Left forelimb (tissue), 1 donor: ENCODE data around the gene SLC5A6.

Experiments used
- DNase-seq: peaks from one replicate; pipeline ENCODE4 v3.0.0-alpha.2; 2018; ENCODE audit warnings: low spot score

SLC5A6 gene

DNA sequence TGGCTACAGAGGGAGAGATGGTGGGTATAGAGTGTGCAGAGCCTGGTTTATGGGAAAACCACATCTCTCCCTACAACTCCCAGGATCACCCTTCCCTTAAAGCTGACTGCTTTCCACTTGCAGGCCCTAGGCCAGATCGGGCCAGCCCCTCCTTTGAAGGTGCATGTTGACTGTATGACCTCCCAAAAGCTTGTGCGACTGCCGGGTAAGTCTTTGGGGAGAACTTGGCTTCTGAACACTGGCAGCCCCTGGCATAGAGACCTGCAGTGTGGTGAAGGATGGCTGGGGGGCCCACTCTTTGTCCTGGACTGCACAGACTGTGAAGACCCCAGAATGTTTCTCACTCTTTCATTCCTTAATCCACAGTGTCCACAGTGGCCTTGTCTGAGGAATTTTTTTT lies 24.6 kb upstream of the SLC5A6 start:
- no peak for DNase-seq

DNA sequence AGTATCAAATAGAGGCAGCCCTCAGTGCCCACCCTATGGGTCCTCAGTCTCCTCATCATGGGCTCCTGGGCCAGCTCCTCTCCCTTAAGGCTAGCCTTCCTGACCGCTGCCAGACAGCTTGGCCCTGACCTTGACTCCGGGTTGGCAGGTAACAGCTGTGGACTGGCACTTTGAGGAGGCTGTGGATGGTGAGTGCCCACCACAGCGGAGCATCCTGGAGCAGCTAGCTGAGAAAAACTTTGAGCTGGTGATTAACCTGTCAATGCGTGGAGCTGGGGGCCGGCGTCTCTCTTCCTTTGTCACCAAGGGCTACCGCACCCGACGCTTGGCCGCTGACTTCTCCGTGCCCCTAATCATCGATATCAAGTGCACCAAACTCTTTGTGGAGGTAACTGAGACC lies 24.1 kb upstream of the SLC5A6 start:
- DNase-seq: no peak

DNA sequence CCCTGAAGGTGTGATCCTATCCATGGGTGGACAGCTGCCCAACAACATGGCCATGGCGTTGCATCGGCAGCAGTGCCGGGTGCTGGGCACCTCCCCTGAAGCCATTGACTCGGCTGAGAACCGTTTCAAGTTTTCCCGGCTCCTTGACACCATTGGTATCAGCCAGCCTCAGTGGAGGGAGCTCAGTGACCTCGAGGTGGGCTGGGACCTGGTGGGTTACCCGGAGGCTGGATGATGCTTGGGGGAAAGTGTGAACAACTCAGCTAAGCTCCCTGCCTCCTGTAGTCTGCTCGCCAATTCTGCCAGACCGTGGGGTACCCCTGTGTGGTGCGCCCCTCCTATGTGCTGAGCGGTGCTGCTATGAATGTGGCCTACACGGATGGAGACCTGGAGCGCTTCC lies 21.3 kb upstream of the SLC5A6 start:
- no peak for DNase-seq

DNA sequence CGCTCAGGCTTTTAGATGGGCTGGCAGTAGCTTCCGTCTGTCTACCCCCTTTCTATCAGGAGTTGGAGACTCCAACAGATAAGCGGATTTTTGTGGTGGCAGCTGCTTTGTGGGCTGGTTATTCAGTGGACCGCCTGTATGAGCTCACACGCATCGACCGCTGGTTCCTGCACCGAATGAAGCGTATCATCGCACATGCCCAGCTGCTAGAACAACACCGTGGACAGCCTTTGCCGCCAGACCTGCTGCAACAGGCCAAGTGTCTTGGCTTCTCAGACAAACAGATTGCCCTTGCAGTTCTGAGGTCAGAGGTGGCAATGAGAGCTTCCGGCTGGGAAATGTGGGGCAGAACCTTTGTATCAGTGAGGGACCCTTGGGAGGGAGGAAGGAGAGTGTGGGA lies 19.9 kb upstream of the SLC5A6 start:
- DNase-seq: no peak

DNA sequence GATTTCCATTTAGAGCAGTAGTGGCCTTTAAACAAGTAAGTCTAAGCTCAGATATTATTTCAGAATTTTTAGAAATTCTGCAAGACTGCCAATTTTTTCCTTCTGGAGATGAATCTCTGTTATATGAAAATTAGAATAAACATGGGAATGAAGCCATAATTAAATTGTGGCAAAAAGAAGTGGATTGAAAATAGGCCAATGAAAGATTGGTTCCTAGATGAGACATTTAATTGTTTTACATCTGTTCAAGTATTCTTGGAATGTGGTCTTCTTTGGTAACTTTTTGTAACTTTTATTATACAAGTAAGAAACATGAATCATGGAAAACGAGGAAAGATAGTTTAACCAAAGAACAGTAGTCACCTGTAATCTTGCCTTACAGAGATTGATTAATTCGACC lies 15.4 kb upstream of the SLC5A6 start:
- DNase-seq: no peak

DNA sequence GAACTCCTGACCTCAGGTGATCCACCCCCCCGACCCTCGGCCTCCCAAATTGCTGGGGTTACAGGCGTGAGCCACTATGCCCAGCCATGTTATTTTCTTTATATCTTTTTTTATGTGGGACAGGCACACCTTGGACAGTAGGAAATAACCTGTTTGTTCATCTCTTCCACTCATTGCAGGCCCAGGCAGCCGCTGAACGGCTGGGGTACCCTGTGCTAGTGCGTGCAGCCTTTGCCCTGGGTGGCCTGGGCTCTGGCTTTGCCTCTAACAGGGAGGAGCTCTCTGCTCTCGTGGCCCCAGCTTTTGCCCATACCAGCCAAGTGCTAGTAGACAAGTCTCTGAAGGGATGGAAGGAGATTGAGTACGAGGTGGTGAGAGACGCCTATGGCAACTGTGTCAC lies 13.5 kb upstream of the SLC5A6 start:
- no peak for DNase-seq

DNA sequence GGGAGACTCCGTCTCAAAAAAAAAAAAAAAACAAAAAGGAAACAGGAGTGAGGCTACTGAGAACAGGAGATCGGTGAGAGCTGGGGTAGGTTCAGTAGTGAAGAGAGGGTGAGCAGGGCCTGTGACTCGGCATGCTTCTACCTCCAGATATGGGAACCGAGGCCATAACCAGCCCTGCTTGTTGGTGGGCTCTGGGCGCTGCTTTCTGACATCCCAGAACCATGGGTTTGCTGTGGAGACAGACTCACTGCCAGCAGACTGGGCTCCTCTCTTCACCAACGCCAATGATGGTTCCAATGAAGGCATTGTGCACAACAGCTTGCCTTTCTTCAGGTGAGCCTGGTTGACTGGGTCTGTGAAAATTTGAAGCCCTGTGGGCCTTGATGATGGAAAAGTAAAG lies 11.3 kb upstream of the SLC5A6 start:
- no peak for DNase-seq

DNA sequence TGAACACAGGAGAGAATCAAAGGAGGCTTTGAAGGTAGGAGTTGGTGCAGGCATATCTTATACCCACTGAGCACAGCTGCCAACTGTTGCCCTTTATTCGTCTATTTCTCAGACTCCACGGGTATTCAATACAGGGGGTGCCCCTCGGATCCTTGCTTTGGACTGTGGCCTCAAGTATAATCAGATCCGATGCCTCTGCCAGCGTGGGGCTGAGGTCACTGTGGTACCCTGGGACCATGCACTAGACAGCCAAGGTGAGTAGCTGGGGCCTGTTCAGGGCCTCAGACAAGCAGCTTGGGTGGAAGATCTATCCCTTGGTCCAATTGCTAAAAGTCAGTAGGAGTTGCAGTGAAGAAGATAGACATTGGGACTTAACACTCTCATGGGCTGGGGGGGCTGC lies 10.3 kb upstream of the SLC5A6 start:
- no peak for DNase-seq

DNA sequence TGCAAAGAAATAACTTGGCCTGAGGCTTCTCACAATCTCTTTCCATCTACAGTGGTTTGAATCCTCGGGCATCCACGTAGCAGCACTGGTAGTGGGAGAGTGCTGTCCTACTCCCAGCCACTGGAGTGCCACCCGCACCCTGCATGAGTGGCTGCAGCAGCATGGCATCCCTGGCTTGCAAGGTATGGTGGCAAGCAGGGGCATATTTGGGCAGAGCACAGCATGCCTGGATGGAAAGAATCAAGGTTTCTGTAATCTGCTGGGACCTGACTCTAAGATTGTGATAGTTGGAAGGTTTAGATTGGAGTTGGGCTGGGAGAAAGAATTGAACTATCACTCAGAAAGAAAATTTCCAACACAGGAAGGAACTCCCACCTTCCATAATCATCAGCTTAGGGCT lies 9.1 kb upstream of the SLC5A6 start:
- no peak for DNase-seq

DNA sequence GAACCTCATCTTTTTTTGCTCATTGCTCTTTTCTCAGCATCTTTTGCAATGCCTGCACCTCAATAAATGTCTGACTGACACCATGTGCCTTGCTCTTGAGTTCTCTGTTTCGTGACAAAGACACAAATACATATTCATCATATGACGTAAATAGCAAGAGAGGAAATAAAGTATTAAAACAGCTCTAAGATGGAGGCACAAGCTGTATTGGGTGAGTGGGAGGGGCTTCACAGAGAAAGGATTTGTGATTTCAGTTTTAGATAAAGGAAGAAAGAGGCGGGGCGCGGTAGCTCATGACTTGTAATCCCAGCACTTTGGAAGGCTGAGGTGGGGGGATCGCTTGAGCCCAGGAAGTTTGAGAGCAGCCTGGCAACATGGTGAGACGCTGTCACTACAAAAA lies 8.0 kb upstream of the SLC5A6 start:
- DNase-seq: no peak

DNA sequence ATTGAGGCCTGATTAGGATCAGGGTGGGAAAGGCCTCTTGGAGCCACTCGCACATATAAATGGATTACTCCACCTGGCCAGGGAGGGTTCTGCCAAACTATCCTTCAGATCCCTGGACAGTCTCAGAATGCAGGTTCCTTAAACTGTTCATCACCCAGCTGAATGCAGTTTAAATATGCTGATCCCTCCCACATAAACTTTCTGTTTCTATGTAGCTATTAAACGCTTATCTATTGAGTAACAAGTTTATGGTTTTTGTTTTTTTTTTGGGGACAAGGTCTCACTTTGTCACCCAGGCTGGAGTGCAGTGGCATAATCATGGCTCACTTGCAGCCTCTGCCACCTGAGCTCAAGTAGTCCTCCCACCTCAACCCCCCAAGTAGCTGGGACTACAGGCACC lies 7.0 kb upstream of the SLC5A6 start:
- DNase-seq: no peak

DNA sequence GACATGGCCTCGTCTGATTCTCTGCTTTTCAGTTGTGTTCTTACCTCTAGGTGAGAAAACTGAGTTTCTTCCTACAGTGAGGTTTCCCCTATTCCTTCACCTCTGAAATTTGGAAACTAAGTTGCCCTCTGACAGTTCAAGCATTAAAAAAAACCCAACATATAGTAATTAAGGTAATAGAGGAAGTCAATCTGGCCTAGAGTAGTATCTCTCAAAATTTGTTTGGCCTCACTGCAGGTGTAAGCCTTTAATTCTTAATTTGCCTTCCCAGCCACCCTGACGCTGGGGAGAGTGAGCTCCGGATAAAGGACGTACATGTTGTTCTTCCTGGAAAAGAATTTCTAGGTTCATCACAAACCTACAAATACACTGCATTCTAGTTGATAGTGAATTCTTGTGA lies 6.5 kb upstream of the SLC5A6 start:
- no peak for DNase-seq

DNA sequence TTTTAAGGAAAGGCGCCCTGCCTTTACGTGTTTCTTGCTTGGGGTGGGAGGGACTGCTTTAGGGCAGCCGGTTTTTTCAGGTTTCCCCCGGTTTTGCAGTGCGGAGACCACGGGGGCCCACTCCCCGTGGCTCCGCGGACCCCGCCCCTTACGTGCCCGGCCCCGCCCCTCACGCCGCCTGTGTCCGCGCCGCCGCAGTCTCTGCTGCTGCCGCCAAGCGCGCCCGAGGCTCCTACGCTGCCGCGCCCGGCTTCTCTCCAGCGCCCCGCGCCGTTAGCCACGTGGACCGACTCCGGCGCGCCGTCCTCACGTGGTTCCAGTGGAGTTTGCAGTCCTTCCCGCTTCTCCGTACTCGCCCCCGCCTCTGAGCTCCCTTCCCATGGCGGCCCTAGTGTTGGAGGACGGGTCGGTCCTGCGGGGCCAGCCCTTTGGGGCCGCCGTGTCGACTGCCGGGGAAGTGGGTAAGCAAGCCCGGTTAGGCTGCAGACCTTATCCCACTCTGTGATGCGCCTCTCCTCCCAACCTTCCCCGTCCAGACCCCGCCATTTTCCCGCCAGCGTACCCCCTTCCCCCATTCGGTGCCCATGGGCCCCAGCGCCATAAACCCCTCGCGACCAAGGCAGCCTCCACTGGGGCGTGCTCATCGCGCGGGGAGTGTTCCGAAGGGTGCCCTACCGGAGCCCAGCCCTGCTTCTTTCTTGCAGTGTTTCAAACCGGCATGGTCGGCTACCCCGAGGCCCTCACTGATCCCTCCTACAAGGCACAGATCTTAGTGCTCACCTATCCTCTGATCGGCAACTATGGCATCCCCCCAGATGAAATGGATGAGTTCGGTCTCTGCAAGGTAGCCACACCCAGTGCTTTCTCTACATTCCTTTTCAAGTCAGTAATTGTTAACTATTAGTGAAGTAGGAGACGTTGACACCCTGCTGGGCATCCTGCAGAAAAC lies 5.4 kb upstream of the SLC5A6 start, which contains the start of gene CAD:
Gene CAD, plus strand, starts transcription at position 197 of the 949 bp plus-strand sequence. Its CDS starts 183 bp downstream, at position 380.
- peak; percentile 88 for DNase-seq

DNA sequence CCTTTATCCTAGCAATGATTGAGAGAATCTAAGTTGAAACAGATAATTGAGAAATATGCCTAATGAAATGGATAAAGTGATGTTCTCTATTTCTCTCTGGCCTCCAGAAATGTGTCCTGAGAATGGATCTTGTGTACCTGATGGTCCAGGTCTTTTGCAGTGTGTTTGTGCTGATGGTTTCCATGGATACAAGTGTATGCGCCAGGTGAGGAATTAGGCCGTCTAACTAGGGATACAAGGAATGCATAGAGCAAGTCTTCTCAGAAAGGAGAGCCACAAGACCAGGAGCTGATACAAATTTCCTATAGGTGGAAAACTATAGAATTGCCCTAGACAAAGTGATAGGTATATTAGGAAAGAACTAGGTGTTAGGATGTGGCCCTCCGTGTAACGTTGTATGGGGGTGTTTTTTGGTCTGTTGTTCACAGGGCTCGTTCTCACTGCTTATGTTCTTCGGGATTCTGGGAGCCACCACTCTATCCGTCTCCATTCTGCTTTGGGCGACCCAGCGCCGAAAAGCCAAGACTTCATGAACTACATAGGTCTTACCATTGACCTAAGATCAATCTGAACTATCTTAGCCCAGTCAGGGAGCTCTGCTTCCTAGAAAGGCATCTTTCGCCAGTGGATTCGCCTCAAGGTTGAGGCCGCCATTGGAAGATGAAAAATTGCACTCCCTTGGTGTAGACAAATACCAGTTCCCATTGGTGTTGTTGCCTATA lies 4.5 kb upstream of the SLC5A6 start:
- DNase-seq: no peak

DNA sequence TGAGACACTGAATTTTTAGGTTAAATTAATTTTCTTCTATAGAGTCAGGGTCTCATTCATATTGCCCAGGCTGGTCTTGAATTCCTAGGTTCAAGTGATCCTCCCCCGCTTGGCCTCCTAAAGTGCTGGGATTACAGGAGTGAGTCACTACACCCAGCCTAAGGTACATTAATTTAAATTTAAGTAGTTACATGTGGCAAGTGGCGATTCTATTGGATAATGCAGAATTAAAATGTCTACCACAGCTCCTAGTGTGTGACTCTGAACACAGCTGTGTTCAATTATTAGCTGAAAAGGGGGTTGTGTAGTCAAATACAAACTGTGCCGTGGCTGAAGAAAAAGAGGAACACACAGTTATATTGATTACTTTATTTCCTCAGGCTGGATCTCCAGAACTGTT lies 2.9 kb upstream of the SLC5A6 start:
- no peak for DNase-seq

DNA sequence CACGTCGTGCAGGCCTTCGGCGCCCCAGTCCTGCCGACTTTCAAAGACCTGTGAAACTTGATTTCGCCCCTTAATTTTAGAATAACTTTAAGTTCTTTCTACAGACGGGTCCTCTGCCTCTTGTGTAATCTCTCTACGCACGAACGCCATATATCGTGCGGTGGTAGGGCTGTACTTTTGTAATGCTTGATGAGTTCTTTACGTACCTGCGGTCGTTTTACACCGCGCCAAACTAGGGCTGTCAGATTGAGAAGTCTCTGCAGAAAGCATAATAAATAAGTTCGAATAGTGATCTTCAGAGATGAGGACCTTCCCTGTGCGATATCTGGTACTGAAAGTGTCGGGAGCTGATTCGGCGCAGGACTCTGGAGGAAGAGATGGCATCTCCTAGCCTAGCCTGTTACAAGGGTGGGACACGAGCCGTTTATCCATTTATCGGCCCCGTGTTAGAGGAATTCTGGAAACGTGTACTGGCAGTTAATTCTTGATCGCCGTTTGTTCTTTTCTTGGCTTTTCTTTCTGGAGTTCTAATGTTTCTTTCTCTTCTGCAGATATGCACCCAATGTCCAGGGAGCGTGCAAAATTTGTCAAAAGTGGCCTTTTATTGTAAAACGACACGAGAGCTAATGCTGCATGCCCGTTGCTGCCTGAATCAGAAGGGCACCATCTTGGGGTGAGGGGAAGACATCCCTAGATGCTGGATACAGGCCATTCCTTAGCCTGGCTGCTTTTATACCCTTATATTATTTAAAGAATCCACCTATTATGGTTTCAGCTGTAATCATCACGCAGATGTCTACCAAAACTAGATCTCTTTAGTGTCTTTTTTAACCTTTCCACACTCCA lies 781 bp upstream of the SLC5A6 start:
- DNase-seq: no peak

DNA sequence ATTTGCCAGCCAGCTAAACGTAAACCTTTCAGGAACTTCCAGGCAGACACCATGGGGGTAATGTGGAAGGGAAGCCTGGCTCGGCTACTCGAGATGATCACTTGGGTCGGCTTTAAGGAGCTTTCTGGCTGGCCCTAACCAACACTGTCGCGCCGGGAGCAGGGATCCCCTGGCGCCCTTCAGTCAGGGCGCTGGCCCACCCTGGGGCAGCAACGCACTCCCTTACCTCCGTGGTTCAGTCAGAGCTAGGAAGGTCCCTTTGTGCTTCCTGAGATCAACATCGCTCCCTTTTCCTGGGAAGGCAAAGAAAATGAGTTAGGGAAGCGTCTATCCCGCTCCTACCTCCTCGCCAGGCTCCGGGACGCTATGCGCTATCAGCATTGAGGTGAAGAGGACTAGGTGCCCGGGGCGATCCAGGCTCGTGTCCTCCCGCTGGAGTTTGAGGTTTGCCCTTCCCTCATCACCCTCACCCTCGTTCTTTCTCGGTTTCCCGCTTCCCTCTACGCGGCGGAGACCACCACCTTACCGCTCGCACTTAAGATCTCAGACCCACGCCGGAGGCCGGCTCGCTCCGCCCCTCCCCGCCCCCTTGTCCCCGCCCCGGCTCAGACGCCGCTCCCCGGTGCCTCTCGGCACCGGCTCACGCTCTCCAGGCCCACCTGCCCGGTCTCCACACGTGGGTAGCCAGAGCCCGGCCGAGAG lies 676 bp downstream of the SLC5A6 start:
- no peak for DNase-seq

DNA sequence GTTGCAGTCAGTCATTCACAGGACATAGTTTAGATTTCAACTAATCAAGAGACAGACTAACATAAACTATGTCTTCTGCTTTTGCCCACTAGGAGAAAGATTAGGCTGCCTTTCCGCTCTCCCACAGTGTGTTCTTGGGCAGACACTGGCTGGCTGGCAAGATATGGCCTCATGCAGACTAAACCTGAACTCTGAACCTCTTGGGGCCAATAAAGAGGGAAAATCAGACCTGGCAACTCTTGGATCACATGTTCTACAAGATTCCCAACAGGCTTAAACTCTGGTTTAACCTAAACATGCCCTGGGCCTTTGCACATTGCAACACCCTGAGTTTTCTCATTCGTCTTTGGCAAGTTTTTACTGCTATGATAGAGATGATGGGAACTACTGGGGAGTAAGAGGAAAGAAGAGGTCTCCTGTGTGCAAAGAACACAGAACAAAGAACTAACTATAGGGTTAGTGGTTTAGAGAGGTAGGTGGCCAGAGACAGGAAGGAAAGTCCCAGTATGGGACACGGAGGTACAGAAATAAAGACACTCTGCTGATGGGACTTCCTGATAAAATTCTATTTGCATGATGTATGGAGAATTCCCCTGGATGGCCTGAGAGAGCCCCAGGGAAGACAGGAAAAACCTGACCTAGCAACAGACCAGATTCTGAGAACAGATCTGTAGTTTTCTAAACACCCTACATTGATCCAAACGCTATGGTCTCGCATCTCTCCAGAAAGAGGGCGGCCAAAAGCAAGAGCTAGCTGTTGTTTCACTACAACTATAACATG lies 2.3 kb downstream of the SLC5A6 start:
- no peak for DNase-seq

DNA sequence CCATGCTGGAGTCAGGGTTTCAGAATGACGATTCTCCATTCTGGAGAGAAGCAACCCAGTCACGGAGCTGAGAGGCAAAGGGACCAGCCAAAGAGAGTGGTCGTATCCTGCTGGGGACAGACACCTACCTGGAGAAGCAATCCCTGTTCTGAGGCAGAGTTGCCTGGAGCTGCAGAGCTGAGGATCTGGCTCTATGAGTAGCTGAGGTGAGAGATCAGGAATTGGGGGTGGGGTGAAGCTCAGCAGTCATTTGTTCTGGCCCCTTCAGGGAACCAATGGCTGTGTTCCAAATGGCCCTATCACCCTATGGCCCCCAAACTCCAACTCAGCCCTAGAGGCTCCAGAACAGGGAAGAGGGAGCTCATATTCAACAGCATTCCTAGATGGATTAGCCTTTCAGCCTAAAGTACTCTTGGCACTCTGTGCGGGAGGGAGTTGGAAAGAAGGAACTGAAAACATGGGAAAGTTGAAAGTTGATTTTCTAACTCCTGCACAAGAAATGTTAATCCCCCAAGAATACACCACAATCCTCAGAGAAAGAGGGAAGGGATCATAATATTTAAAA lies 3.5 kb downstream of the SLC5A6 start:
- DNase-seq: no peak

DNA sequence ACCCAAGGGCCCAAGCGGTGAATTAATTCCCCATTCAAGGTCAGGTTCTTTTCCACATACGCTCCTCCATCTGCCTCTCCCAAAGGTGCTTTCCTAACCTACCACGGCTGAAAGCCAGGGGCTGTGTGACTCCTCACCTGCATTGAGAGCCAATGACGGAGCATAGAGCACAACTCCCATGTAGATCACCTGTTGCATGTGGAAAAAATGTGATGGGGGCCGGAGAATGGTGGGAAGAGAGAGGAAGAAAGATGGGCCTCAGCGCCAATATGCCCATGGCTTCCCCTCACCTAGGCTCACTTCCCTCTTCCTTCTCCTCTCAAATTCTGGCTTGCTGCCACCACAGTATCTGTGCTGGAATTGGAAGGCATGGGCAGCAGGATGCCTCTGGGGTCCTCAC lies 5.7 kb downstream of the SLC5A6 start:
- no peak for DNase-seq

DNA sequence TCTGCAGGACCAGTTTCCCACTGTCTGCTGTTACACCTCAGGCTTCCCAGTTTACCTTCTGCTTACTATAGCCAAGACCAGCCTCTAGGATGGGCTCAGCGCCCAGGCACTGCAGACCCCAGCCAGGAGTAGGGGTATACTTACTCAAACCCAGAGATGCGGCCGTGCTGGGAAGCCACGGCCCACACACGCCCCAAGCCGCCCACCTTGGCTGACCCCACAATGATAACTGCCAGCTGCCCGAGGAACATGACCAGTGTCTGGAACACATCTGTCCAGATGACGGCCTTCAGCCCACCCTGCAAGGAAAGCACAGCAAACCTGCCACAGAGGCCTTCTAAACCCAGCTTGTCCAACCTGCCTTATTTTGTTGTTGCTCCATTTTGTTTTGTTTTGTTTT lies 6.9 kb downstream of the SLC5A6 start:
- no peak for DNase-seq
